Parathyroid adenoma (tissue), 2 donors: ENCODE data around the gene DEFB112.

Experiments used
- H2AFZ ChIP-seq: fragments of 300-600 bp; sonication (generic); one replicate; pipeline ENCODE4 v1.7.0; 2017; ENCODE audit warnings: antibody characterized with exemption, mild to moderate bottlenecking
- H3K27ac ChIP-seq: fragments of 300-600 bp; sonication (generic); one replicate; pipeline ENCODE4 v1.7.0; 2017
- H3K27me3 ChIP-seq: fragments of 300-600 bp; sonication (generic); one replicate; pipeline ENCODE4 v1.7.0; 2017; ENCODE audit warnings: low read length; ENCODE audit not compliant: control insufficient read depth, insufficient read depth
- H3K36me3 ChIP-seq: fragments of 300-600 bp; sonication (generic); one replicate; pipeline ENCODE4 v1.7.0; 2017; ENCODE audit warnings: low read length; ENCODE audit not compliant: control insufficient read depth, insufficient read depth
- H3K4me1 ChIP-seq: fragments of 300-600 bp; sonication (generic); one replicate; pipeline ENCODE4 v1.7.0; 2017; ENCODE audit warnings: control low read depth
- H3K4me2 ChIP-seq: fragments of 300-600 bp; sonication (generic); one replicate; pipeline ENCODE4 v1.7.0; 2017; ENCODE audit warnings: low read length
- H3K4me3 ChIP-seq: fragments of 300-600 bp; sonication (generic); one replicate; pipeline ENCODE4 v1.7.0; 2017; ENCODE audit warnings: low read depth, low read length
- H3K79me2 ChIP-seq: fragments of 300-600 bp; sonication (generic); one replicate; pipeline ENCODE4 v1.7.0; 2017; ENCODE audit warnings: control low read depth
- H3K9ac ChIP-seq: fragments of 300-600 bp; sonication (generic); one replicate; pipeline ENCODE4 v1.7.0; 2017; ENCODE audit warnings: mild to moderate bottlenecking
- H3K9me3 ChIP-seq: fragments of 300-600 bp; sonication (generic); one replicate; pipeline ENCODE4 v1.7.0; 2017; ENCODE audit warnings: low read length; ENCODE audit not compliant: control insufficient read depth
- TF ChIP-seq, protein P1 (sequence below): fragments of 300-600 bp; sonication (generic); IDR thresholded peaks from one replicate; pipeline ENCODE4 v1.7.0; 2017; ENCODE audit warnings: antibody characterized with exemption, mild to moderate bottlenecking
- donor health status: primary hyperparathyroidism.

Gene DEFB112

DNA sequence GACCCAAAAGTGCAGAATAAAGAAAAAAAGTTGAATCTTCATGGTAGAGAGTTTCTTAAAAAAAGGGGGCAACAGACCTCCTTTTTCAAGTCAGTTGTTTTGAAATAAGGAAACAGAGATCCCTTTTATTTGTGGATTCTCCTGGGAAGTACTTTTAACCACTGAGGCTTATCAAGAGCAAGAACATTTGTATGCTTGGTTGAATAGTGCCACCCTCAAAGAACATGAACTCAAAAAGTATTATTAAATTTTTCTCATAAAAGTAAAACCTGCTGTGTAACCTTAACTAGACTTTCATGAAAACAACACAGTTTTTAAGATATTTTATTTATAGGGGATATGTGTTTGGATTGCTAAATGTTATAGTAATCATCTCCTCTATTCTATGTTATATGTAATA, 27.8 kb downstream of the DEFB112 start, which contains the start of gene DEFB110:
TSS of gene DEFB110 (minus strand) at position 101 of the 400 bp plus-strand sequence. CDS start at position 42, 59 bp downstream.
- Histone ChIP-seq H3K4me3 (no peak within 1 kb of the TSS), H3K4me2 (no peak within 1 kb of the TSS), H3K79me2 (no peaks in the 10 kb centered on the region), H3K36me3 (no peaks in the 10 kb centered on the region), H3K9me3 (no peaks in the 10 kb centered on the region), H3K4me1 (no peaks in the 10 kb centered on the region), H3K9ac (no peak within 1 kb of the TSS), H2AFZ (no peak within 1 kb of the TSS), H3K27me3 (no peaks in the 10 kb centered on the region), H3K27ac (no peak within 1 kb of the TSS)
- TF ChIP-seq, protein P1, sequence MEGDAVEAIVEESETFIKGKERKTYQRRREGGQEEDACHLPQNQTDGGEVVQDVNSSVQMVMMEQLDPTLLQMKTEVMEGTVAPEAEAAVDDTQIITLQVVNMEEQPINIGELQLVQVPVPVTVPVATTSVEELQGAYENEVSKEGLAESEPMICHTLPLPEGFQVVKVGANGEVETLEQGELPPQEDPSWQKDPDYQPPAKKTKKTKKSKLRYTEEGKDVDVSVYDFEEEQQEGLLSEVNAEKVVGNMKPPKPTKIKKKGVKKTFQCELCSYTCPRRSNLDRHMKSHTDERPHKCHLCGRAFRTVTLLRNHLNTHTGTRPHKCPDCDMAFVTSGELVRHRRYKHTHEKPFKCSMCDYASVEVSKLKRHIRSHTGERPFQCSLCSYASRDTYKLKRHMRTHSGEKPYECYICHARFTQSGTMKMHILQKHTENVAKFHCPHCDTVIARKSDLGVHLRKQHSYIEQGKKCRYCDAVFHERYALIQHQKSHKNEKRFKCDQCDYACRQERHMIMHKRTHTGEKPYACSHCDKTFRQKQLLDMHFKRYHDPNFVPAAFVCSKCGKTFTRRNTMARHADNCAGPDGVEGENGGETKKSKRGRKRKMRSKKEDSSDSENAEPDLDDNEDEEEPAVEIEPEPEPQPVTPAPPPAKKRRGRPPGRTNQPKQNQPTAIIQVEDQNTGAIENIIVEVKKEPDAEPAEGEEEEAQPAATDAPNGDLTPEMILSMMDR = no peak

DNA sequence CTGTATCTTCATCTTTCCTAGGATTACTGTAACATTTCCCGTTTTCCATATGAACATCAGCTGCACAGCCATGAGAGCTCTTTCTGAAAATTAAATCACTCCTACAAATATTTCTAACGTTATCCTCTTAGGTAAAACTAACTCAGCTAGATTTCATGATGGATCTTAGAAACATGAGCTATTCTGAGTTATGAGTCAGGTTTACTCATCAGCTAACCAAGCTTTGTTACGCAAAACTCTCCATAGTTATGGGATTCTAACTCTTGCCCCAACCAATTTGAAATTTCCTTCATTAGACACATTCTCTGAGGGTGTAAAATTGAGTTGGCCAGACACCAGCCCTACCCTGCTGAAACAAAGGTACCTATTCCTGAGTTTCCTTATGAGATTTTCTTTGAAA, 41.9 kb downstream of the DEFB112 start:
- Histone ChIP-seq H3K36me3 (no peaks in the 10 kb centered on the region), H2AFZ (no peak overlapping the region), H3K9ac (no peak overlapping the region), H3K27me3 (no peaks in the 10 kb centered on the region), H3K27ac (no peak overlapping the region), H3K4me2 (no peak overlapping the region), H3K79me2 (no peaks in the 10 kb centered on the region), H3K4me3 (no peak overlapping the region), H3K9me3 (no peaks in the 10 kb centered on the region), H3K4me1 (no peaks in the 10 kb centered on the region)
- TF ChIP-seq, protein P1 = no peak

DNA sequence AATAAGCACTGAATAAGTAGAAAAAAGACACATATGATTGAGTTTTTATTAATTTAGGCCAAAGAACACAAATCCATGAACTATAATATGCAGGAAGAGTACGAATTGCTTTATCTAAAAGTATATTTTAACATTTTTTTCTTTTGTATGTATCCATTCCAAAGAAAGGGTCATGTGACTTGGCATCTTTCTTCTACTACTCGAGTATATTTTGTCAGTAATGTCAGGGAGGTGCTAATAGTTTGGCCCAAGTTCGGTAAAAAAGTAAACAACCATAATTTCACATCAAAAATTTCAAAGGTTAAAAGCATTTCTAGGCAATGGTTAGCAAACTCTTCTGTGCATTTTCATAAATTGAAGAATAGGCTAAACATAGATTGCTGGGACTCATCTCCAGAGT, 46.6 kb downstream of the DEFB112 start:
- TF ChIP-seq, protein P1 = no peak
- Histone ChIP-seq H3K36me3 (no peaks in the 10 kb centered on the region), H3K4me2 (no peak overlapping the region)

DNA sequence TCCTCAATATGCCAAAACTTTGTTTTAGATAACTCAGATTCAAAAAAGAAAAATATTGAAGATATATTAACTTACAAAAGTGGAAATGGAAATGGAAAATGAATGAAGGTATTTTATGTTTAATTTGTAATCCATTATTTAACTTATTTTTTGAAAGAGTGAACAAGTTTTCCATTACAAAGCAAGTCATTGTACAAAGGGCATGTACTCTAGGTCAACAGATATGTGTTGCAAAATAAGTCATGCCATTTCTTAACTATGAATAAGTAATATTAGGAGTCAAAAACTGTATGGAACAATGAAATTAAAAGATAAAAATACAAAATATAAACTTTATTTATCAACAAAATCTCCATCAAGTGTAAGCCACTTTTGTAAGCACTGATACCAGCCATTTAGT, 54.5 kb downstream of the DEFB112 start:
- no peak overlapping the region for H2AFZ ChIP-seq
- H3K9ac ChIP-seq = no peak overlapping the region
- no peak overlapping the region for H3K4me2 ChIP-seq
- no peaks in the 10 kb centered on the region for H3K27me3 ChIP-seq
- no peak overlapping the region for H3K27ac ChIP-seq
- no peaks in the 10 kb centered on the region for H3K79me2 ChIP-seq
- TF ChIP-seq, protein P1 = no peak
- H3K4me3 ChIP-seq = no peak overlapping the region
- no peaks in the 10 kb centered on the region for H3K4me1 ChIP-seq
- H3K36me3 ChIP-seq = no peaks in the 10 kb centered on the region
- no peaks in the 10 kb centered on the region for H3K9me3 ChIP-seq

More for the DNA sequence above, 46.6 kb downstream of the DEFB112 start:
- no peak overlapping the region for H3K4me3 ChIP-seq
- H3K9ac ChIP-seq = no peak overlapping the region
- no peaks in the 10 kb centered on the region for H3K9me3 ChIP-seq
- no peaks in the 10 kb centered on the region for H3K27me3 ChIP-seq
- H3K4me1 ChIP-seq = no peaks in the 10 kb centered on the region
- no peak overlapping the region for H2AFZ ChIP-seq
- no peaks in the 10 kb centered on the region for H3K79me2 ChIP-seq
- no peak overlapping the region for H3K27ac ChIP-seq
